ENCODE measurements around the gene HPD. TPM values are rescaled to one million over a fixed set of nuclear protein-coding genes. Genes with fewer than 3 reads are reported as not detected.

HPD gene
- total and polyA plus RNA-seq, 2 of the 4 experiments (the other 2 are of a cell fraction), result 0.15 to 0.18 TPM

- peak overlapping the region; percentile 91 for H3K4me2 ChIP-seq (ENCODE audit: low read depth, low read length)
- peak overlapping the region; percentile 91; the same call in 1 of the 2 replicates for H3K9ac ChIP-seq (ENCODE audit: low read depth, low read length)
- no peak for DNase-seq
- intact Hi-C loops (cut with micrococcal nuclease) (no loop called here), in situ Hi-C loops (cut with MboI; ENCODE audit: low sequenced_read_pairs) (no loop called here), dilution Hi-C loops (cut with HindIII; ENCODE audit: low sequenced_read_pairs, unreplicated experiment) (no loop called here)
- 0 out of 2 replicates have a peak overlapping the region, but pooled peaks have one; percentile 3 for H3K14ac ChIP-seq (replicated peaks; ENCODE audit: low read depth, low read length)
- H3K79me1 ChIP-seq (ENCODE audit: low read depth in 1 of 2, low read length in 2 of 2), result peaks cover 12 to 53% of the 10 kb centered on the region in 2 experiments; a peak in 3 of 4 replicates
- peak overlapping the region; percentile 63 for H2AK9ac ChIP-seq (replicated peaks; ENCODE audit: low read depth, low read length, poor library complexity)
- no peak overlapping the region for H2BK120ac ChIP-seq (ENCODE audit: low read depth, low read length)
- H3K27ac ChIP-seq (ENCODE audit: insufficient read depth, low read length), result peak overlapping the region; percentile 17; the same call in 1 of the 2 replicates
- peaks cover 39% of the 10 kb centered on the region for H3K36me3 ChIP-seq (ENCODE audit: control insufficient read depth, insufficient read depth, low read length)
- peaks cover 39% of the 10 kb centered on the region for H4K20me1 ChIP-seq (ENCODE audit: insufficient read depth, low read length)
- no peaks in the 10 kb centered on the region for H3K27me3 ChIP-seq (ENCODE audit: control insufficient read depth, insufficient read depth, low read length)
- peak overlapping the region; percentile 53 for H3K4me3 ChIP-seq (ENCODE audit: insufficient read depth, low read depth, low read length)
- peak overlapping the region; percentile 33; the same call in 1 of the 2 replicates for H2AK5ac ChIP-seq (ENCODE audit: low read depth, low read length)
- H4K5ac ChIP-seq (ENCODE audit: low read depth, low read length), result no peak overlapping the region
- no peak overlapping the region for H2BK15ac ChIP-seq (ENCODE audit: low read depth, low read length)
- H4K8ac ChIP-seq (ENCODE audit: low read depth in 2 of 2, low read length in 2 of 2), result no peak overlapping the region
- H3K56ac ChIP-seq (ENCODE audit: extremely low read depth, insufficient read depth, low read length), result no peak overlapping the region
- no peak overlapping the region; the same call in 1 of the 2 replicates for H3K4ac ChIP-seq (ENCODE audit: low read depth, low read length)
- ATAC-seq (ENCODE audit: low read depth), result peak; percentile 18
- WGBS, 2 experiments (ENCODE audit: extremely low coverage in 2 of 2, insufficient read length in 1 of 2), result 10% methylated on average over 5 of the region's 21 CpGs; no CpG with 5 or more reads in 1 of the 2 experiments
- no peak overlapping the region for H4K91ac ChIP-seq (ENCODE audit: insufficient read depth, low read depth, low read length)
- no peak overlapping the region for H3K18ac ChIP-seq (ENCODE audit: low read depth, low read length)
- no peak overlapping the region for H2BK20ac ChIP-seq (ENCODE audit: low read depth, low read length)
- H2AFZ ChIP-seq (replicated peaks; ENCODE audit: low read length, poor library complexity), result peak overlapping the region; percentile 29
- no peak overlapping the region for H2BK5ac ChIP-seq (ENCODE audit: low read depth, low read length, poor library complexity, severe bottlenecking)
- peaks cover 16% of the 10 kb centered on the region for H3K4me1 ChIP-seq (ENCODE audit: control insufficient read depth, insufficient read depth, low read length)
- no peaks in the 10 kb centered on the region for H3K9me3 ChIP-seq (ENCODE audit: control insufficient read depth, insufficient read depth, low read length)
- no TSS peak for BruUV-seq (replicated peaks)
- H3K23ac ChIP-seq (ENCODE audit: low read depth, low read length), result peak overlapping the region; percentile 84
- ChIA-PET POLR2A (ENCODE audit: unreplicated experiment) (interaction anchor here (0.5 to 0.6 kb wide), 2 partner anchors 116 to 450 kb away, joined by 3 to 7 read pairs; no protein-coding TSS in a partner anchor), CTCF (interaction anchor here (2.0 kb wide), 1 partner anchor 12 kb away, joined by 9 read pairs; no protein-coding TSS in a partner anchor)
- no peaks in the 10 kb centered on the region for H3K9me1 ChIP-seq (ENCODE audit: insufficient read depth, low read length)
- TF ChIP-seq CHD1 (IDR thresholded peaks at IDR 0.05; ENCODE audit: low read depth, low read length) (no peak), ELK1 (IDR thresholded peaks at IDR 0.05; ENCODE audit: borderline replicate concordance, low read depth, low read length) (no peak), MAFK (IDR thresholded peaks at IDR 0.05; ENCODE audit: low read depth, low read length) (no peak), NFE2L2 (IDR thresholded peaks at IDR 0.05; ENCODE audit: low read depth, low read length) (no peak), BHLHE40 (IDR thresholded peaks at IDR 0.05; ENCODE audit: low read depth, low read length) (no peak), FOS (IDR thresholded peaks at IDR 0.05; ENCODE audit: low read depth, low read length) (no peak), RCOR1 (IDR thresholded peaks at IDR 0.05; ENCODE audit: insufficient replicate concordance, low read length) (no peak), MAZ (IDR thresholded peaks at IDR 0.05; ENCODE audit: borderline replicate concordance, low read depth, low read length) (no peak), CEBPB (IDR thresholded peaks at IDR 0.05; ENCODE audit: low read depth, low read length) (no peak), RAD21 (IDR thresholded peaks at IDR 0.05; ENCODE audit: low read length) (no peak), SMC3 (IDR thresholded peaks at IDR 0.05; ENCODE audit: low read depth, low read length) (no peak), POLR2A (IDR thresholded peaks at IDR 0.05; ENCODE audit: low read depth, low read length) (no peak)
- TF ChIP-seq, protein P1, sequence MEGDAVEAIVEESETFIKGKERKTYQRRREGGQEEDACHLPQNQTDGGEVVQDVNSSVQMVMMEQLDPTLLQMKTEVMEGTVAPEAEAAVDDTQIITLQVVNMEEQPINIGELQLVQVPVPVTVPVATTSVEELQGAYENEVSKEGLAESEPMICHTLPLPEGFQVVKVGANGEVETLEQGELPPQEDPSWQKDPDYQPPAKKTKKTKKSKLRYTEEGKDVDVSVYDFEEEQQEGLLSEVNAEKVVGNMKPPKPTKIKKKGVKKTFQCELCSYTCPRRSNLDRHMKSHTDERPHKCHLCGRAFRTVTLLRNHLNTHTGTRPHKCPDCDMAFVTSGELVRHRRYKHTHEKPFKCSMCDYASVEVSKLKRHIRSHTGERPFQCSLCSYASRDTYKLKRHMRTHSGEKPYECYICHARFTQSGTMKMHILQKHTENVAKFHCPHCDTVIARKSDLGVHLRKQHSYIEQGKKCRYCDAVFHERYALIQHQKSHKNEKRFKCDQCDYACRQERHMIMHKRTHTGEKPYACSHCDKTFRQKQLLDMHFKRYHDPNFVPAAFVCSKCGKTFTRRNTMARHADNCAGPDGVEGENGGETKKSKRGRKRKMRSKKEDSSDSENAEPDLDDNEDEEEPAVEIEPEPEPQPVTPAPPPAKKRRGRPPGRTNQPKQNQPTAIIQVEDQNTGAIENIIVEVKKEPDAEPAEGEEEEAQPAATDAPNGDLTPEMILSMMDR (conservative IDR thresholded peaks at IDR 0.05; ENCODE audit: low read depth, low read length), result no peak
- TF ChIP-seq, protein P2, sequence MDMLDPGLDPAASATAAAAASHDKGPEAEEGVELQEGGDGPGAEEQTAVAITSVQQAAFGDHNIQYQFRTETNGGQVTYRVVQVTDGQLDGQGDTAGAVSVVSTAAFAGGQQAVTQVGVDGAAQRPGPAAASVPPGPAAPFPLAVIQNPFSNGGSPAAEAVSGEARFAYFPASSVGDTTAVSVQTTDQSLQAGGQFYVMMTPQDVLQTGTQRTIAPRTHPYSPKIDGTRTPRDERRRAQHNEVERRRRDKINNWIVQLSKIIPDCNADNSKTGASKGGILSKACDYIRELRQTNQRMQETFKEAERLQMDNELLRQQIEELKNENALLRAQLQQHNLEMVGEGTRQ (IDR thresholded peaks at IDR 0.05; ENCODE audit: low read depth, low read length), result no peak
Measured at GRCh38 chr12:121806546-121807423, 51.9 kb downstream of the HPD start.
